GM12872 (cell line): Measurements from ENCODE around the gene DRC7.

Source experiments
- TF ChIP-seq, protein P1 (sequence below): IDR thresholded peaks from 3 replicates; pipeline ENCODE4 v1.5.1; 2011; ENCODE audit warnings: low read depth, mild to moderate bottlenecking, low read length, moderate library complexity; ENCODE audit not compliant: insufficient read depth

DRC7 gene

DNA sequence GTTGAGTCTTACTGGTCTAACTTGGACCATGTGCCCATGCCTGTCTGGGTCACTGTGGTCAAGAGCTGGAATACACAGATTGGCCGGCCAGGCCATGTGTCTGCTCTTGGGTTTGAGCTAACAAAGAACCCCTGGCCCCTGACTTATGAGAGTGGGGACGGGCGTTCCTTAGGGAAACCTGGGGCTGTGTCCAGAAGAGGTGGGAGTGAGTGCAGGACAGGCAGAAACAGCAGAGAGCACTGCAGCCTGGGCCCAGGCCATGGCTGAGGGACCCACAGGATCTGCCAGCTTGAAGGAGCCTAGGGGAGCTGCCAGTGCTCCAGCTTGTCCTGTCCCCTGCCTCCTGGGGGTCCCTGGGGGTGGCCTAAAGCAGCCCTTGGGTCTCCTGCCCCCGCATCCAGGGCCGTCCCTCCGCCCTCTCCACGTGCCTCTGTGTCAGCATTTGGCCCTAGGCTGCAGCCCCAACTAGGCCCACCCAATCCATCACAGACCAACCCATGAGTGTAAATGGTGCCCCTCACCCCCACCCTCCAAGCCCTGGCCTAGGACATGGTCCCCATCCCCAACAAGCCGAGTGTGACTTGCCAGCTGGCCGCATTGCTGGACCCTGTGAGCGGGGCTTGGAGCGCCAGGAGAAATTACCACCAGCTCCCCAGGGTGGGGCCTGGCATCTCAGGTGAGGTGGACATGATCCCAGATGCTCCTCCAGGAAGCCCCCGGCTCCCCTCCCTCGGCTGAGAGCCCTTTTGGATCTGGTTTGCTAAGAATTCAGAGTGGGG lies 12.5 kb upstream of the DRC7 start:
- TF ChIP-seq, protein P1, sequence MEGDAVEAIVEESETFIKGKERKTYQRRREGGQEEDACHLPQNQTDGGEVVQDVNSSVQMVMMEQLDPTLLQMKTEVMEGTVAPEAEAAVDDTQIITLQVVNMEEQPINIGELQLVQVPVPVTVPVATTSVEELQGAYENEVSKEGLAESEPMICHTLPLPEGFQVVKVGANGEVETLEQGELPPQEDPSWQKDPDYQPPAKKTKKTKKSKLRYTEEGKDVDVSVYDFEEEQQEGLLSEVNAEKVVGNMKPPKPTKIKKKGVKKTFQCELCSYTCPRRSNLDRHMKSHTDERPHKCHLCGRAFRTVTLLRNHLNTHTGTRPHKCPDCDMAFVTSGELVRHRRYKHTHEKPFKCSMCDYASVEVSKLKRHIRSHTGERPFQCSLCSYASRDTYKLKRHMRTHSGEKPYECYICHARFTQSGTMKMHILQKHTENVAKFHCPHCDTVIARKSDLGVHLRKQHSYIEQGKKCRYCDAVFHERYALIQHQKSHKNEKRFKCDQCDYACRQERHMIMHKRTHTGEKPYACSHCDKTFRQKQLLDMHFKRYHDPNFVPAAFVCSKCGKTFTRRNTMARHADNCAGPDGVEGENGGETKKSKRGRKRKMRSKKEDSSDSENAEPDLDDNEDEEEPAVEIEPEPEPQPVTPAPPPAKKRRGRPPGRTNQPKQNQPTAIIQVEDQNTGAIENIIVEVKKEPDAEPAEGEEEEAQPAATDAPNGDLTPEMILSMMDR: no peak

GRCh38 chr16:57682809-57683635 lies 11.6 kb upstream of the DRC7 start:
- TF ChIP-seq, protein P1: no peak

- TF ChIP-seq, protein P1: no peak
These were observed 10.7 kb upstream of the DRC7 start for GRCh38 chr16:57683636-57684545.

DNA sequence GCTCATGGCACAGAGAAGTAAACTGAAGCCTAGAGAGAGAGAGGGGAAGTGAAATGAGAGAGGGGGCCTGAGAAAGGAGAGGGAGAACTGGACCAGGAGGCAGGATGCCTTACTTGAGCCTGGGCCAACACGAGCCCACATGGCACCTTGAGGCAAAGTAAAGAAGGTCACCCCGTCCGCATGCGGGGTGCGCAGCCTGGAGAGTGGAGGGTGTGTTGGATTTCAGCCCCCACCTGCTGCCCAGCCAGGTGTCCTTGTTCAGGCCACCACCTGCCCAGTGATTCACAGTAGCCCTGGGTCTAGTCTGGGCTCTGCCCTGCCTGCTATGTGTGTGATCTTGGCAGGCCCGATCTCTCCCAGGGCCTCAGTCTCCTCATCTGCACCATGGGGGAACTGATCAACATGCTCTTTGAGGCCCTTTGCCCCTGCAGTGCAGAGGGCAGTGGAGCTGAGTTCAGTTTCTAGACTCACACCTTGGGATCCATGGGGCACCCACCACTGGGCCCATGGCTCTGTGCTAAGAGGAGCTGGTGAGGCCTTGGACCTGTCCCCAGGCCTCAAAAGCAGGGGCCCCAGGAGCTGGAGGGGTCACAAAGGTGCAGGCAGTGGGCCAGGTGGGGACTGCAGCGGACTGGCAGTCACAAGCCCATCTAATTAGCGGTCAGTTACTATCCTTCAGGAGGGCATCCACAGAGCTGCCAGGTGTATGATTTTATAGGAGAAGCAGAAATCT lies 9.8 kb upstream of the DRC7 start:
- TF ChIP-seq, protein P1: no peak

DNA sequence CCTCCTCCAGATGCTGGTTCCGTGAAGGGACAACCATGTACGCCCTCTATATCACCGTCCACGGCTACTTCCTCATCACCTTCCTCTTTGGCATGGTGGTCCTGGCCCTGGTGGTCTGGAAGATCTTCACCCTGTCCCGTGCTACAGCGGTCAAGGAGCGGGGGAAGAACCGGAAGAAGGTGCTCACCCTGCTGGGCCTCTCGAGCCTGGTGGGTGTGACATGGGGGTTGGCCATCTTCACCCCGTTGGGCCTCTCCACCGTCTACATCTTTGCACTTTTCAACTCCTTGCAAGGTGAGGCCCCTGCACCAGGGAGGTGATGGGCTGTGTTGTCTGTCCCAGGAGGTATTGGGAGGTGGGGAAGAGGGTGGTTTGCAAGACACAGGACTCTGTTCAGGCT lies 9.0 kb upstream of the DRC7 start:
- TF ChIP-seq, protein P1: no peak

GRCh38 chr16:57686577-57686976 lies 8.0 kb upstream of the DRC7 start:
- TF ChIP-seq, protein P1: no peak
